ENCODE measurements around the gene SPAG16.

GRCh38 chr2:214096208-214096715 lies 812.0 kb downstream of the SPAG16 start:
- TF ChIP-seq CTCF (IDR thresholded peaks at IDR 0.05) (no peak), POLR2A (IDR thresholded peaks at IDR 0.05) (no peak), POLR2AphosphoS5 (IDR thresholded peaks at IDR 0.05) (no peak)

Measured in prostate gland (tissue), 2 donors.